Midbrain (tissue), 1 donor: Measurements from ENCODE around the gene PACC1.
"Not testable (repeated sequence)": the region's sequence is repeated elsewhere in the genome, so short reads cannot be mapped to it uniquely, and the experiment has no call there.

Experiments
- DNase-seq: peaks from one replicate; lab custom pipeline; 2025; lab: John Stamatoyannopoulos, UW

PACC1 gene

DNA sequence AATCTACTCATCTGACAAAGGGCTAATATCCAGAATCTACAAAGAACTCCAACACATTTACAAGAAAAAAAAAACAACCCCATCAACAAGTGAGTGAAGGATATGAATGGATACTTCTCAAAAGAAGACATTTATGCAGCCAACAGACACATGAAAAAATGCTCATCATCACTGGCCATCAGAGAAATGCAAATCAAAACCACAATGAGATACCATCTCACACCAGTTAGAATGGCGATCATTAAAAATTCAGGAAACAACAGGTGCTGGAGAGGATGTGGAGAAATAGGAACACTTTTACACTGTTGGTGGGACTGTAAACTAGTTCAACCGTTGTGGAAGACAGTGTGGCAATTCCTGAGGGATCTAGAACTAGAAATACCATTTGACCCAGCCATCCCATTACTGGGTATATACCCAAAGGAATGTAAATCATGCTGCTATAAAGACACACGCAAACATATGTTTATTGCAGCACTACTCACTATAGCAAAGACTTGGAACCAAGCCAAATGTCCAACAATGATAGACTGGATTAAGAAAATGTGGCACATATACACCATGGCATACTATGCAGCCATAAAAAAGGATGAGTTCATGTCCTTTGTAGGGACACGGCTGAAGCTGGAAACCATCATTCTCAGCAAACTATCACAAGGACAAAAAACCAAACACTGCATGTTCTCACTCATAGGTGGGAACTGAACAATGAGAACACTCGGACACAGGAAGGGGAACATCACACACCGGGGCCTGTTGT lies 18.8 kb downstream of the PACC1 start:
- DNase-seq: not testable (repeated sequence)

DNA sequence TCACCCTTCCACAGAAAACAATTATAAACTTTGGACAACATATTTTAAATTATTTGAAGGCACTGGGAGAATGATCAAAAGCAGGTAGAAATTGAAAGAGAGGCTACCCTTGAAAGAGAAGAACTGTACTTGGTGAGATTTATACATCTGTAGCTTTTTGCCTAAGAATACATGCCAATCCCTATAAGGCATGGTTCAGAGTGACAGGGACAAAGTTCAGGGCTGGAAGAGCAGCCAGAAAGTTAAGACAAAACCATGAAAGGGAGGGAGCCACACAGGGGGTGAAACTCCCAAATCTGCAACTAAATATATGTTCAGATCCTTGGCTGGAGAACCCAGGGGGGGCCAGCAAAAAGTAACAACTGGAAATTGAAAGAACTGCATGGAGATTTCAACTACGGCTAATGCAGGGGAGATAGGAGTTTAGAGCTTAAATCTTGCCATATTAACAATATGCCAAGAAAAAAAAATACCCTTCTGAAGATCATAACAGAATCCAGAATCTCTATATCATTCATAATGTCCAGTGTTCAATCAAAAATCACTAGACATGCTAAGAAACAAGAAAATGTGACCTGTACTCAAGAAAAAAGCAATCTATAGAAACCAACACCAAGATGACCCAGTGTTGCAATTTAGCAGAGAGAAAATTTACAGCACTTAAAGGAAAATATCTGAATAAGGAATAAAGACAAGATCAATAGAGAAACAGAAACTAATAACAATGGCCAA lies 25.5 kb downstream of the PACC1 start:
- no peak for DNase-seq

DNA sequence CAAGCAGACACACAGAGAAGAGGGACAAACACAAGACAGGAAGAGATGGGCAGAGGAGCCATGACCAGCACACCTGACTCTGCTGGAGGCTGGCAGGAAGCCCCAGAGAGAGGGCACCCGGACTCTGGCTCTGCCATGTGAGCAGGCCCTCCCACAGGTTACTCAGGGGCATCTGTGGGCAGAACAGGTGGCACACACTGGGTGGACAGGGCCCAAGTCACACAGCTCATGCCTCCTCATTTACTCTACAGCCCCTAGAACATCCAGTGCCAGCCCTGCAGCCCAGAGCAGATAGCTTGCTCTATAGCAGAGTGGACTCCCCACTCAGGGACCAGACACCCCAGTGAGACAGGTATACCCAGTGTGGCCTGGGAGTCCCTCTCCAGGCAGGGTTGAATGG lies 28.7 kb downstream of the PACC1 start:
- DNase-seq: no peak

DNA sequence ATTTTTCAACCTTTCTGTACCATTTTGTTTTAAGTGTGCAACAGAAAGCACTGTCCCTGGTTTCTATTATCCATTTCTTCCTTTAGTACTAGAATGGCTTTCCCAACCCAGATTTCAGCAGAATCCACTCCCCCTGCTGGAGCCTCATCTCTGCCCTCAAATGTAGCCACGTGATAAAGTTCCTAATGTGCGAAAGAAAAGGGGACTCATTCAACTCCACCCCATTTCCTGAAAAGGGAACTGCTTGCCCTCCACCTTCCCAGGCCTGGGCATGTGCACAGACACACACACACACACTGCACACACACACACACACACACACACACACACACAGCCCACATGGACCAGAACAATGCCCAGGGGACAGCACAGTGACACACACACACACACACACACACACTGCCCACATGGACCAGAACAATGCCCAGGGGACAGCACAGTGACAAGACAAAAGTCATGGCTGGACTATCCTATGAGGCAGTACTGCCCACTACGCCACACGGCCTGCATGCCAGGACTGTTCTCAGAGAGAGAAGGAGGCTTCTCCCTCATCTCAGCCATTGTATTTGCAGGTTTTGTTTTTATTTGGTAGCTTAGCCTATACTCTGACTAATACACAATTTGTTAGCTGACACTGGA lies 33.2 kb downstream of the PACC1 start:
- no peak for DNase-seq

DNA sequence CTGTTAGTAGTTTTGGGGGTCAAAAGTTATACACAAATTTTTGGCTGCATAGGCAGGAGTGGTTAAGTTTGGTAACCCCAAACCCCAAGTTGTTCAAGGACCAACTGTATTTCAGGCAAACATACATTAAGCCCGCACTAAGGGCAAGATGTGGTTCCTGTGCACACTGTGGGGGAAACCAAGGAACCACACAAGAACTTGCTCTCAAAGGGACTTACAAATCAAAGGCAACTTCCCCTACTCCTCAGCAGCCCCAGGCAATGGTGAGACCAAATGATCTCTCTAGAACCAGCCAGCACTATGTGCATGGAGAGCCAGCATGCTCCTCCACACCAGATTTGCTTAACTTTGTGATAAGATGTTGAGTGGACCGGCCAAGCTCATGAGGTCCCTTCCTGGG lies 35.3 kb downstream of the PACC1 start:
- no peak for DNase-seq

DNA sequence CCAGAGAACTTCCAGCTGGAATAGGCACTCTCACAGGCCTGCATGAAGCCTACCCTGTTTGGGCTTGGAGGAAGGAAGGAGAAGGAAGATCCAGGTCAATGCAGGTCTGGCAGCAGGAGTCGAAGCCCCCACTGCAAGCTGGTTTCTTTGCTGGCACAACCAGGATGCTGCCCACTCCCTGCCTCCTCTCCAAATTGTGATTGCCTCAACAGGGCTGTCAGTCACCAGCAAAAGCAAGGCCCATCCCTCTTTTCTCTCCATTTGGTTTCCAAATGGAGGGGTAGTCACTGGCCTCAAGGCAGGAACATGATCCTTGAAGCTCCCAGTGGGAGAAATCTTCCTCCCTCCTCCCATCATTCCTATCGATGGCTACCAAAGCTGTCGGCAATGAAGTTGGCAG lies 37.0 kb downstream of the PACC1 start:
- no peak for DNase-seq

DNA sequence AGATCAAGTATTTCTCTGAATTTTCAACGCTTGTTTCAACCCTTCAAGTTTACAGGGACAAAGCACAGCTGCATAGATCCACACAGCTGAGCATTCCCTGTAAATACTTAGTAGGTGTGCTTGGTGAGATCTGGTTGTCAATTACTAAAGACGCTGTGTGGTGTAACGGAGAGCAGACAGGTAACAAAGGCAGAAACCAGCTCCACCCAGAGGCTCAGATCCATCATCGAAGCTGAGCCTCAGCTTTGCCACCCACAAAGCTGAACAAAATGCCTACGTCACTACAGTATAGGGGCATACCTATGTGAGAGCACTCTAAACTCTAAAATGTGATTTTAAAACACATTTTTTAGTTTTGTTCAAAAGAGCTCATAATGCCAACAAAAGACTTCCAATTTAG lies 38.7 kb downstream of the PACC1 start:
- no peak for DNase-seq

DNA sequence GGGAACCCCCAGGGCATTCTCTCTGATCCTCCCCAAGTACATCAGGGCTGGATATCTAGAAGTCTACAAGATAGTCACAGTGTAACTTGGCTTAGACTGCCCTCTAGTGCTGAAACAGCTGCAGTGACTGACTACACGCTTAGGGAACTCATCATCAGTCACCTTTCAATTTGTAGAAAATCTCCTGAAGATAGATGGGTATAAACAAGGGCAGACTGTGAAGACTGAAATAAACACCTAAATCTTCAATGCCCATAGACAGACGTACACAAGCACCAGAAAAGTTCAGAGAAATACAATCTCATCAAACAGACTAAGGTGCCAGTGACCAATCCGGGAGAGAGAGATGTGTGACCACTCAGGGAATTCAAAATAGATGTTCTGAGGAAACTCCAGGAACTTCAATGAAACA lies 46.6 kb downstream of the PACC1 start:
- peak; percentile 69 for DNase-seq

DNA sequence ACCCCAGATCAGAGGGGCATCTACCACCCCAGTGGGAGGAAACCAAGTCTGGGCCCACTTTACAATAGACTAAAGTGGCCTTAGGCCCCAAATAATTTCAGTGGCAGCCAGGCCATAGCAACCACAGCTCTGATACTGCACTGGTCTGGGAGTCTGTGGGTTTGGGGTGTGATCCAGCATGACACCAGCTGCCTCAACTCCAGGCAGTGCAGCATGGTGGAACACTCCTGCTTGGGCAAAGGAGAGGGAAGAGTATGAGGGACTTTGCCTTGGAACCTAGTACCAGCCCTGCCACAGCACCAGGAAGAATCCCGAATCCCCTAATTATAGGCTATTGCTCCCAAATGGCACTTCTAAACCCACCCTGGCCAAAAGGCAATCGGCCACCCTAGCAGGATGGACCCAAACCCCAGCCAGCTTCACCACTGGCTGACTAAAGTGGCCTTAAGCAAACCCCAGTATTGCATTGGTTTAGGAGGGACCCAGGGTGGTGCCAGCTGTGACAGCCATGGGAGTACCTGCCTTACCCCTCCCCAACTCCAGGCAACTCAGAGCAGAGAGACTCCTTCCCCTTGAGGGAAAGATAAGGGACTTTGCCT lies 47.1 kb downstream of the PACC1 start:
- DNase-seq: no peak

DNA sequence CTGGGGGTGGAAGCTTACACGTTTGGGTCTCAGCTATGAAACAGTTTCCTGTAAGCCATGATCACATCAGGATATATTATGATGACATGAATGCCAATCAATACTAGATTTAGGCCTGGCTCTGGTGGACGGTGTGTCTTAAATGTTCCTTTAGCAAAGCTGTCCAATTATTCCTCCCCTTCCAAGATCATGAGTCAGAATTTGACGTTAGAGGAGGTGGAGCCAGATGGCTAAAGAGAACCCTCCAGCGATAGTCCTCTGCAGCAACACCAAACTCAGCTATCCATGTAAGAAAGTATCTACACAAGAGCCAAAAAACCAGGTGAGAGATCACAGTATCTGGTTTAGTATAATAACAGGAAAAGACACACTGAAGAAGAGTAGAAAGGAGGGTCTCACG lies 47.8 kb downstream of the PACC1 start:
- no peak for DNase-seq

DNA sequence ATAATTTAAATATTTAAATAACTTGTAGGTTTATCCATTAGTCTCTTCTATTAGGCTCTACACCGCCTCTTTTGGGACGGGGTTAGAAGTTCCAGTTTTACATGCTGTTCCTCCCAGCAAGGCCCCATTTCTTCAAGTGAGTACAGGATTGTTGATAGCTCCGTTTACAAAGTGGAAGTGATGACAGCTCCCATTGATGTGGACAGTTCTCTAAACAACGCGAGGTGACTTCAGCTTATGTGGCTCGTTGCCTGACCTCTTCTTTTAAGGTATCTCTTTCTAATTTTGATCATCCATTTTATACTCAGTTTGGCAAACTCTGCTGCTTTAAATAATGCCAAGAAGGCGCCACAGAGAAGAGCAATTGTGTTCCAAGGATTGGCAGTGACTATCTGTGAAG lies 49.7 kb downstream of the PACC1 start:
- peak; percentile 6 for DNase-seq

DNA sequence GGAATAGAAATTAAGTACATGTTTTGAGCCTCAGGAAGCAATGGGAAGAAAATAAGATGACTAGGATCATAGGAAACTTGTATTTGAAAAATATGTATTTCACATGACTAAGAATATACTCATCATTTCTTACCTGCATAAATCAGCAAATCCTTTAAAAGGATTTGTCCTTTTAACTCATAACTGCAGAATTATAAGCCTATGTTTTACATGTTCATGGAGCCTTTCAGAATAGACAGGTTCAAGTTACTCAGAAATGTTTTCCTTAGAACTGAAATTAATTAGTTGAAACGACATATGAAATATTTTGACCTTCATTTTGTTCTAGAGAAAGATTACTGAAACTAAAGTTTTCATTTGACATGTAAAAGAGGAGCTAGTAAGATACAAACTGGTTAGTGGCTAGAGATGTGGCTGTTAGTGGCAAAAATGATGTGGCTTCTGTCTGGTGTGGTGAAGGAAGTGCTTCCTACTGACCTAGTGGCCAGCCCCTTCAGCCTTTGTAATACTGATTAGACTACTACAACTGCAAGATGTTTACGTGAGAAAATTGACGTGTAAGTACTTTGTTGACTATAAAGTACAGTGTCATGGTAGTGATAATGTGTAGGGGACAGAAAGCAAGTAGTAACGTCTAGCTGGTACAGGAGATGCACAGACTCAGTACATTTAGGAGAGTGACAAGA lies 54.7 kb downstream of the PACC1 start:
- no peak for DNase-seq

DNA sequence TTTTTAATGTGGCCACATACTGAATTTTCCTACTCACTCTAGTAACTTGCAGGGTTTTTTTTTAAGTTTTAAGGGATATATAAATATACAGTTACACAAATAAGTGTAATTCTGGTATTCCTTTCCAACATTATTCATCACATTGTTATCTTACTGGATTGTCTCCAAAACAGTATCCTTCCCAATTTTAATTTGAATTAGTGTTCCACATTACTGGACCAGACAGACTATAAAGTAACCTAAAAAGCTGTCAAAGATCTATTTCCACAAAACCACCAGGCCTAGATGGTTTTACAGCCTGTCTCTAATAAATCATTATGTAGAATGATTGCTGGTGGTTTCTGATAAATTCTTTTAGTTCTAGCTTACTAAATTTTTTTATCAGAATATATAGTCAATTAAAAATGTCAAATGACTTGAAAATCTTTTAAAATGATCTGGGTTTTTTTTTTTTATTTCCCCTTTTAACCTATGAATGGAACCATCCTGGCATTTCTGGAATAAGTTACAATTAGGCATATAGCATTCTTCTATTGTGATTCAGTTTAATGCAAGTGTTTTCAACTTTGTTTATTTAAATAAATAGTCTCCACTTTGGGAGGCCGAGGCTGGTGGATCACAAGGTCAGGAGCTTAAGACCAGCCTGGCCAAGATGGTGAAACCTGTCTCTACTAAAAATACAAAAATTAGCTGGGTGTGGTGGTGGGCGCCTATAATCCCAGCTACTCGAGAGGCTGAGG lies 59.3 kb downstream of the PACC1 start:
- DNase-seq: no peak

DNA sequence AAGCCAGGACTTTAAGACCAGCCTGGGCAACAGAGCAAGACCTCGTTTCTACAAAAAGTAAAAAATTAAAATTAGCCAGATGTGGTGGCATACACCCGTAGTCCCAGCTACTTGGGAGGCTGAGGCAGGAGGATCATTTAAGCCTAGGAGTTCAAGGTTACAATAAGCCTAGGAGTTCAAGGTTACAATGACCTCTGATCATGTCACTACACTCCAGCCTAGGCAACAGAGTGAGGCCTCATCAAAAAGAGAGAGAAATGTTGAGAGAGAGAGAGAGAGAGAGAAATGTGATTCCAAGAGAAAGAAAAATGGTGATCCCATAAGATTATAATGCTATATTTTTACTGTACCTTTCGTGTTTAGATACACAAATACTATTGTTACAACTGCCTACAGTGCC lies 60.2 kb downstream of the PACC1 start:
- no peak for DNase-seq

DNA sequence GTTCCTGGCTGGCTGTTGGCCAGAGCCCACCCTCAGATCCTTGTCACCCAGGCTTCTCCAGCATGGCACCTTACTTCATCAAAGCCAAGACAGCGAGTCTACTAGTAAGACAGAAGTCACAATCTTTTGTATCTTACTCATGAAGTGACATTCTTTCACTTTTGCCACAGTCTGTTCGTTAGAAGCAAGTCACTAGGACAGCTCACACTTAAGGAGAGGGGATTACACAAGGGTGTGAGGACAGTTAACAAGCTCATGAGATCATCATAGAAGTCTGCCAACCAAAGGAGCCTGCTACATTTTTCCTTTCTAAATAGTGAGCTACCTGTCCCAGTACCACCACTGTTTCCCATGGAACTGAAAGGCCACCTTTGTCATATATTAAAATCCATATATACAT lies 61.5 kb downstream of the PACC1 start:
- no peak for DNase-seq

DNA sequence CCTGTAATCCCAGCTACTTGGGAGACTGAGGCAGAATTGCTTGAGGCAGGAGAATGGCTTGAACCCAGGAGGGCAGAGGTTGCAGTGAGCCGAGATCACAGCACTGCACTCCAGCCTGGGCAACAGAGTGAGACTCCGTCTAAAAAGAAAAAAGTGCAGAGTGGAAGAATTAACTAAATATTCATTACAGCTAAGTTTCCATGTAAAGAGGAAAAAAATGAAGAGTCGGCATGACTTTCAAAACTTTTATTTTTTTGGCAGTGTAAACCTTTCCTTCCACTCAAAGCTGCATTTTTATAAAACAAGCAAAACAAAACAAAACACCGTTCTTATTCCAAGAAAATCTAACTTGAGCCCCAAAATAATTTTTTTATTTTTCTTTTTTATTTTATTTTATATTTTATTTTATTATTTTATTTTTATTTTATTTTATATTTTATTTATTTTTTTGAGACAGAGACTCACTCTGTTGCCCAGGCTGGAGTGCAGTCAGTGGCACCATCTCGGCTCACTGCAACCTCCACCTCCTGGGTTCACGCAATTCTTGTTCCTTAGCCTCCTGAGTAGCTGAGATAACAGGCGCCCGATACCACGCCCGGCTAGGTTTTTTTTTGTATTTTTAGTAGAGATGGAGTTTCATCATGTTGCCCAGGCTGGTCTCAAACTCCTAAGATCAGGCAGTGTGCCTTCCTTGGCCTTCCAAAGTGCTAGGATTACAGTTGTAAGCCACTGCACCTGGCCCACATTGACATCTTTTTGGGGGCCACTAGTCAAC lies 62.9 kb downstream of the PACC1 start:
- DNase-seq: no peak

DNA sequence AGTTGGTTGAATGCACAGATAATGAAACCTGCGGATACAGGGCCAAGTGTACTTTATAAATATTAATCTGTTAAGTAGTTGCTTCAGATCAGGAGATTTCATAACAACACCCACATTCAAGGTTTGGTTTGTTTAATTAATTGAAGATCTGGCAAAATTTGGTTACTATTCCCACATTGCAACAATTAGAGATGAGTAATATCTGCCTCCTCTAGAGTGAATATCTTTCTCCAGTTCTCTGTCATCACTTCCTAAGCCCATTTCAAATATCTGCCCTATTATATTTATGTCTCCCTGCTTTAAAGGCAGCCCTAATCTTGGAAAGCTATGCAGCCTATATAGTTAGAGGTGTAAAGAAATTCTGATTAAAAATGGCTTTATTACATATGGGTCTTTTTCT lies 68.1 kb downstream of the PACC1 start:
- no peak for DNase-seq

DNA sequence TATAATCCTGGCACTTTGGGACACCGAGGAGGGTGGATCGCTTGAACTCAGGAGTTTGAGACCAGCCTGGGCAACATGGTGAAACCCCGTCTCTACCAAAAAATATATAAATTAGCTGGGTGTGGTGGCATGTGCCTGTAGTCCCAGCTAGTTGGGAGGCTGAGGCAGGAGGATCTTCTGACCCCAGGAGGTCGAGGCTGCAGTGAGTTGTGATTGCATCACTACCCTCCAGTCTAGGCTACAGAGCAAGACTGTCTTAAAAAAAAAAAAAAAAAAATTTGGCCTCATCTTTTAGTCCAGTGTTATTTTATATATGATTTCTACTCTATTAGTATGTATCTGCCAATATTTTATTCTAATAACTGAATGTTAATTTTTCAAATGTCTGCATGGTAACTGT lies 69.8 kb downstream of the PACC1 start:
- DNase-seq: no peak

DNA sequence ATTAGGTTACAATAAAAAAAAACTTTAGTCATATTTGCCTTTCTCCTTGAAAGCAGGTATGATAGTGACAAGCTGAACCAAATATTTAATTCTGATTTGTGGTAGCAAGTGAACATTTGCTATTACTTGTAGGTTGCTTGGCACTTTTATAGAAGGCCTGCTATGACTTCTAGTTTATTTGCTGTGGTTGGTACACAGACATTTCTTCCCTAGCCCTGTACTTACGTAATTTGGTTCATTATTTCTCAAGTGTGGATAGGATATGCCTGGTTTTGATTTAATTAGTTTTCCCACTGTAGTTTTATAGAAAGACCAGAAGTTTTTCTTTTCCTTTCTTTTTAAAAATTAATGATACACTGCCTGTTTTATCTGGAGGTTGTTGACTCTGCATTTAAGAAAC lies 73.6 kb downstream of the PACC1 start:
- no peak for DNase-seq

DNA sequence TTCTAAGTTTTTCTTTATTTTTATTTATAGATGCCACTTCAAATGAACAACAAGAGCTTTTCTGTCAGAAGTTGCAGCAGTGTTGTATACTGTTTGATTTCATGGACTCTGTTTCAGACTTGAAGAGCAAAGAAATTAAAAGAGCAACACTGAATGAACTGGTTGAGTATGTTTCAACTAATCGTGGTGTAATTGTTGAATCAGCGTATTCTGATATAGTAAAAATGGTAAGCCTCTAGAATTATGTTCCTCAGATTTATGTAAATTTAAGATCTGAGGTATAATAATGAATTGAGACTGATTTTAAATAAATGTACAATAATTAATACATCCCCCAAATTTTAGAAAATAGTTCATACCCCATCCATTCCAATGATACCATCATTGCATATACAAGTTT lies 85.6 kb downstream of the PACC1 start:
- DNase-seq: no peak

DNA sequence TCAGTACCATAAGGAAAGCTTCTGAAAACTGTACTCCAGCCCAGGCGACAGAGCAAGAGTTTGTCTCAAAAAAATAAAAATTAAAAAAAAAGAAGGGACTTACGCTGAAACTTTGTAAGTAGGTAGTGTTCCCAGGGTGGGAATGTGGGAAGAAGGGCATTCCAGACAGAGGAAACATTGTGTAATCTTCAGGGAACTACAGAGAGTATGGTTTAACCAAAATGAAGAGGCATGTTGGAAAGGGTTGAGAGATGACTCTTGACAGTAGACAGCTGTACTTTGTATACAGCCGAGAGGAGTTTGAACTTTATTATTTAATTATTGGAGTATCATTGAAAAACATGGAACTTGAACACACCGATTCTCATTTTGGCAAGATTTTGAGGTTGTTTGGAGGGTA lies 86.4 kb downstream of the PACC1 start:
- no peak for DNase-seq
